Tibial nerve (tissue), 4 donors: Measurements from ENCODE around the gene RPL11.

Experiments
- EP300 ChIP-seq, 2 donors: sonication (generic); formaldehyde crosslinking; IDR thresholded peaks; one replicate each; pipeline ENCODE4 v1.6.1; 2017; ENCODE audit warnings: antibody characterized with exemption in 2 of 2, mild to moderate bottlenecking in 1 of 2
- POLR2A ChIP-seq, 2 donors: fragments of 450-650 bp; IDR thresholded peaks; one replicate each; pipeline ENCODE4 v1.6.1; 2017; ENCODE audit warnings: antibody characterized with exemption in 2 of 2, mild to moderate bottlenecking in 2 of 2, moderate library complexity in 2 of 2
- TF ChIP-seq, protein P1 (sequence below), 5 experiments: fragments of 200-600 bp in 3 of 5; fragments of 450-650 bp in 2 of 5; sonication (generic) in 3 of 5; IDR thresholded peaks; one replicate each; pipeline ENCODE4 v1.5.1; 2016 to 2019; ENCODE audit warnings: antibody characterized with exemption in 5 of 5, mild to moderate bottlenecking in 3 of 5, moderate library complexity in 2 of 5

- TF ChIP-seq, protein P1, sequence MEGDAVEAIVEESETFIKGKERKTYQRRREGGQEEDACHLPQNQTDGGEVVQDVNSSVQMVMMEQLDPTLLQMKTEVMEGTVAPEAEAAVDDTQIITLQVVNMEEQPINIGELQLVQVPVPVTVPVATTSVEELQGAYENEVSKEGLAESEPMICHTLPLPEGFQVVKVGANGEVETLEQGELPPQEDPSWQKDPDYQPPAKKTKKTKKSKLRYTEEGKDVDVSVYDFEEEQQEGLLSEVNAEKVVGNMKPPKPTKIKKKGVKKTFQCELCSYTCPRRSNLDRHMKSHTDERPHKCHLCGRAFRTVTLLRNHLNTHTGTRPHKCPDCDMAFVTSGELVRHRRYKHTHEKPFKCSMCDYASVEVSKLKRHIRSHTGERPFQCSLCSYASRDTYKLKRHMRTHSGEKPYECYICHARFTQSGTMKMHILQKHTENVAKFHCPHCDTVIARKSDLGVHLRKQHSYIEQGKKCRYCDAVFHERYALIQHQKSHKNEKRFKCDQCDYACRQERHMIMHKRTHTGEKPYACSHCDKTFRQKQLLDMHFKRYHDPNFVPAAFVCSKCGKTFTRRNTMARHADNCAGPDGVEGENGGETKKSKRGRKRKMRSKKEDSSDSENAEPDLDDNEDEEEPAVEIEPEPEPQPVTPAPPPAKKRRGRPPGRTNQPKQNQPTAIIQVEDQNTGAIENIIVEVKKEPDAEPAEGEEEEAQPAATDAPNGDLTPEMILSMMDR (IDR thresholded peaks at IDR 0.05) = no peak
- no peak for TF ChIP-seq POLR2A (IDR thresholded peaks at IDR 0.05)
- TF ChIP-seq EP300 (IDR thresholded peaks at IDR 0.05) = no peak
These were observed 17.6 kb downstream of the RPL11 start for GRCh38 chr1:23709229-23709628.
